H54 (cell line): Measurements from ENCODE around the gene GALK2.
"Not testable (repeated sequence)": the region's sequence is repeated elsewhere in the genome, so short reads cannot be mapped to it uniquely, and the experiment has no call there.

Experiments used
- DNase-seq: peaks from one replicate; pipeline ENCODE4 v3.0.0; 2011; ENCODE audit warnings: low spot score, mixed read lengths; ENCODE audit not compliant: insufficient read length
- FAIRE-seq: peaks from 3 replicates; lab custom pipeline; 2011; peaks lifted over from hg19 to GRCh38; lab: Jason Lieb, UNC
- POLR2A ChIP-seq: IDR thresholded peaks from 2 replicates; pipeline ENCODE4 v1.6.1; 2011; ENCODE audit warnings: low read depth, mild to moderate bottlenecking, low read length

GALK2 gene

DNA sequence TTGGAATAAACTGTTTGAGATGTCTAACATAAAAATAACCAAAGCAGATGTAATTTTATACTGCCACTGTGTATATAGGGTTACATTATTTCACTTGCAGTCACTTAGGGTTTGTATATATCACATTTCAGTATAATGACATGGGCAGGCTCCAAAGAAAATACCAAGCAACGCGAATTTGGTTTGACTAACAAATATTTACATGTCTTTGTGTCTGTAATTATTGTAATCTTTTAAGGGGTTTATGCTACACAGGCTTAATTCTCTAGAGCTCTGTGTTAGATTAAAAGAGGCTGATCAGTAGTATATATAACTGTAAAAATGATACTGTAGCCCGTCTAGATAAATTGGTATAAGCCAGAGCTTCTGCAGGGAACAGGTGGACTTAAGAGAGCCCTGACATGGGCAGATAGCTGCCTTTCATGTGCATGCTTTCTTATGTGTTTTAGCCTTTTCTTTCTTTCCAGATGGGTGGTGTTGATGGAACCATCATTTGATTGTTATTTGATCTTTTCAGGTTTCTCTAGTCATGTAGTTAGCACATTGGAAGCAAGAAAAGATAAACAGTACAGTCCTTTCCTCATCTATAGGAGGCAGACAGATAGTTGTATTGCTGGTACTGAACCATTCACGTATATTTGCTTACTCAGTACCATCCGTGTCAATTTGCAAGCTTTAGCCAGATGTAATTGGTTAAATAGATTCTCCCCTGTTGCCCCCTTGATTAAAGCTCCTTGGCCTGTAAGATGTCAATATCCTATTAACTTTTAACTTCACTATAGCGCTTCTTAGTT lies 86.1 kb downstream of the GALK2 start:
- no peak for DNase-seq
- no peak for FAIRE-seq
- no peak for TF ChIP-seq POLR2A

DNA sequence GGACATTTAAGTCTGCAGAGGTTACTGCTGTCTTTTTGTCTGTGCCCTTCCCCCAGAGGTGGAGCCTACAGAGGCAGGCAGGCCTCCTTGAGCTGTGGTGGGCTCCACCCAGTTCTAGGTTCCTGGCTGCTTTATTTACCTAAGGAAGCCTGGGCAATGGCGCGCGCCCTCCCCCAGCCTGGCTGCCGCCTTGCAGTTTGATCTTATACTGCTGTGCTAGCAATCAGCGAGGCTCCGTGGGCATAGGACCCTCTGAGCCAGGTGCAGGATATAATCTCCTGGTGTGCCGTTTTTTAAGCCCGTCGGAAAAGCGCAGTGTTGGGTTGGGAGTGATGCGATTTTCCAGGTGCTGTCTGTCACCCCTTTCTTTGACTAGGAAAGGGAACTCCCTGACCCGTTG lies 95.1 kb downstream of the GALK2 start:
- DNase-seq, FAIRE-seq: not testable (repeated sequence)

- no peak for DNase-seq
- no peak for FAIRE-seq
- TF ChIP-seq POLR2A, result no peak
Observed at GRCh38 chr15:49265911-49266310, 95.9 kb downstream of the GALK2 start.

- TF ChIP-seq POLR2A, result no peak
- FAIRE-seq (no peak), DNase-seq (no peak)
Observed at GRCh38 chr15:49270541-49271421, 100.7 kb downstream of the GALK2 start.

- FAIRE-seq (no peak), DNase-seq (no peak)
- no peak for TF ChIP-seq POLR2A
Observed at GRCh38 chr15:49273734-49274318, 103.8 kb downstream of the GALK2 start.

GRCh38 chr15:49278751-49279150 lies 108.7 kb downstream of the GALK2 start:
- no peak for TF ChIP-seq POLR2A
- DNase-seq (no peak), FAIRE-seq (no peak)

DNA sequence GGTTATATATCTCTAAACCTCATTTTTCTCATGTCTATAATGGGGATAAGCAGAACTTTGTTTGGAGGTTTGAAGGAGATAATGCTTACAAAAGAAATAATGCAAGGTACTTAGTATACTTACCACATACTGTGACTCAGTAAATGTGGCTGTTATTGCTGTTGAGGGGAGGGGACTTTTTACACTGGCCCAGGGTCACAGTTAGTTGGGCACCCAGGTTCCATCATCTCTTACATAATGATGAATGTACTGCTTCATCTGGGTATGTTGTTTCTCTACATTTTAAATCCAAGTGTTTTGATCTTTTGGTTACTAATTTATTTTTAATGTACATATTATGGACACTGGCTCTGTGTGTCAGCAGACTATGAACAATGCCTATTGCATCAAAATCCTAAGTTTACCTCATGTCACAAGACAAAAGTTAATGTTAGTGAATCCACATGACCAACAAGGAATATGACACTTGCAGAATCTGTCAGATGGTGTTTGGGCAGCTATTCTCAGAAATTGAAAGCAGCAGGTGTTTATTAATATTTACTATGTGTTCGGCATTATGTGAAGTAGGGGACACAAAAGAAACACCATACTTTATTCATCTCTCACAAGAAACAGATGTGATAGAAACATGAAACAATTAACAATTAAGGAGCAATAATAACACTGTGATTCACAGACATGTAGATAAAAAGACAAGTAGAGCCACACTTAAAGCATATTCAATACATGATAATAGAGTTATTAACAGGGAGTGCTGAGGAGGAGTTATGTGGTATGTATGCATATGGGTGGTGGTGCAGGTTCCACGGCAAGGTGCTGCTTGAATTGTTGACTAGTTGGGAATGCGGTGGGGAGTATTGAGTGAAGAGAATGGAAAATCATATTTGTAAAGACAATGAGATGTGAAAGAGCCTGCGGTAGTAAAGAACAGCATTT lies 109.7 kb downstream of the GALK2 start:
- no peak for TF ChIP-seq POLR2A
- DNase-seq (no peak), FAIRE-seq (no peak)

DNA sequence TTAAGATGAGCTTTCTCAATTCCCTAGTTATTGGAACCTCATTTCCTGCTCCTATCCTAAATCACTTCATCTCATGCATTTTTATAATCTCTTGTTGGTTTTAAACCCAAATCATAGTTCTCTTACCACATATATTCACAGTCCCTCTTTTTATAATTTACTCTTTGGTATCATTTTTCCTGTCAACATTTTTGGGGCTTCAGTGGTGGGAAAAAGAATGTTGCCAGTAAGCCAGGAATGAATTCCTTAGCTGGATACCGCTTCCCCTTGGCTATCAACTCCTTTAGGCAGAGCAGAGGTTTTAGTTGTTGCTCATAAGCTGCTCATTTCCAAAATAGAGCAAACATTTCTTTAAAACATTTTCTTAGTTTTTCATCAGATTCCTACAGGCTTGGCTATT lies 112.3 kb downstream of the GALK2 start:
- DNase-seq (no peak), FAIRE-seq (no peak)
- no peak for TF ChIP-seq POLR2A

GRCh38 chr15:49286649-49287404 lies 116.8 kb downstream of the GALK2 start:
- FAIRE-seq (no peak), DNase-seq (no peak)
- TF ChIP-seq POLR2A, result no peak

GRCh38 chr15:49287481-49287880 lies 117.4 kb downstream of the GALK2 start:
- no peak for FAIRE-seq
- no peak for TF ChIP-seq POLR2A
- DNase-seq, result no peak

GRCh38 chr15:49288391-49288790 lies 118.3 kb downstream of the GALK2 start:
- no peak for TF ChIP-seq POLR2A
- FAIRE-seq, result no peak
- DNase-seq, result no peak

DNA sequence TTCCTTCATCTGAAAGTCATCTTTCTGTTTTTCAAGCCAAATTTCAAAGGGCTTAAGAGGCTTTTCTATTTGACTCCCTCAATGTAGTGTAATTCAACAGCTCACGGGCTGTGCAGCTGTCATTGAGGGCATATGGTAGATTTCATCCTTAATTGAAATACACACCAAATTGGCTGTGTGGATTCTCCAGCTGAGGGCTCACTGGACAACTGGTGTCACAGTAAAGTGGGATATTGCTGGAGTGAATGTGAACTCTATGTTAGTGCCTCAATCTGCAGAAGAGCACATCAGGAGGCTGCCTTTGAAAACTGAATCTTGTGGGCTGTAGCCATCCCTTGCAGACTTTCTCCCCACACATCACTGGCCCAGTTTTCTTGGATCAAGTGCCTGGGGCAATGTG lies 120.1 kb downstream of the GALK2 start:
- TF ChIP-seq POLR2A, result no peak
- no peak for FAIRE-seq
- no peak for DNase-seq

DNA sequence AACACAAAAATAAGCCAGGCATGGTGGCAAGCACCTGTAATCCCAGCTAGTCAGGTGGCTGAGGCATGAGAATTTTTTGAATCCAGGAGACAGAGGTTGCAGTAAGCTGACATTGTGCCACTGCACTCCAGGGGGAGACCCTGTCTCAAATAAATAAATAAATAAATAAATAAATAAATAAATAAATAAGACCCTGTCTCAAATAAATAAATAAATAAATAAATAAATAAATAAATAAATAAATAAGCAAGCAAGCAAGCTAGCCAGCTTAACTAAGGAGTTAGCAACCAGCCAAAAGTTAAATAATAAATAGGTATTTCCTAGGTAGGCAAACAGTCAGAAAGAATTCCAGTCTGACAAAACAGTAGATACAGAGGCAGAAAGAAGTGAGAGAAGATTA lies 123.9 kb downstream of the GALK2 start:
- no peak for TF ChIP-seq POLR2A
- DNase-seq, result no peak
- no peak for FAIRE-seq
